HG03571 (cell line): ENCODE results near the gene FOLR1.
"Not testable (repeated sequence)": the region's sequence is repeated elsewhere in the genome, so short reads cannot be mapped to it uniquely, and the experiment has no call there.

Source experiments
- ATAC-seq: cut with Tn5 transposase; IDR thresholded peaks from one replicate; pipeline ENCODE4 v1.9.1; 2021; ENCODE audit not compliant: unreplicated experiment

FOLR1 gene

GRCh38 chr11:72191961-72192381 lies at the start of gene FOLR1:
TSS of gene FOLR1 (plus strand) at chr11:72192140. CDS start at chr11:72192174, 34 bp downstream.
- no peak for ATAC-seq

GRCh38 chr11:72142543-72142942 lies 49.4 kb upstream of the FOLR1 start:
- ATAC-seq = not testable (repeated sequence)

GRCh38 chr11:72144807-72145565 lies 47.0 kb upstream of the FOLR1 start:
- no peak for ATAC-seq

- no peak for ATAC-seq
Measured at GRCh38 chr11:72146625-72147024, 45.3 kb upstream of the FOLR1 start.

GRCh38 chr11:72150882-72151281 lies 41.1 kb upstream of the FOLR1 start:
- no peak for ATAC-seq

- ATAC-seq = not testable (repeated sequence)
Measured at GRCh38 chr11:72153874-72154273, 38.1 kb upstream of the FOLR1 start.

- ATAC-seq = no peak
Measured at GRCh38 chr11:72154816-72155215, 37.1 kb upstream of the FOLR1 start.

- no peak for ATAC-seq
Measured at GRCh38 chr11:72155751-72156150, 36.2 kb upstream of the FOLR1 start.

GRCh38 chr11:72157131-72157530 lies 34.8 kb upstream of the FOLR1 start:
- ATAC-seq = no peak

GRCh38 chr11:72160319-72160718 lies 31.6 kb upstream of the FOLR1 start:
- ATAC-seq = no peak

- ATAC-seq = no peak
Measured at GRCh38 chr11:72162891-72163492, 28.9 kb upstream of the FOLR1 start.

- not testable (repeated sequence) for ATAC-seq
Measured at GRCh38 chr11:72164187-72164586, 27.8 kb upstream of the FOLR1 start.

- ATAC-seq = not testable (repeated sequence)
Measured at GRCh38 chr11:72169046-72169555, 22.8 kb upstream of the FOLR1 start.

- not testable (repeated sequence) for ATAC-seq
Measured at GRCh38 chr11:72169754-72170153, 22.2 kb upstream of the FOLR1 start.

- ATAC-seq = not testable (repeated sequence)
Measured at GRCh38 chr11:72172043-72172442, 19.9 kb upstream of the FOLR1 start.

GRCh38 chr11:72173291-72173690 lies 18.6 kb upstream of the FOLR1 start:
- no peak for ATAC-seq

GRCh38 chr11:72174302-72175070 lies 17.5 kb upstream of the FOLR1 start:
- no peak for ATAC-seq

GRCh38 chr11:72177656-72178055 lies 14.3 kb upstream of the FOLR1 start:
- no peak for ATAC-seq

- no peak for ATAC-seq
Measured at GRCh38 chr11:72179049-72179803, 12.7 kb upstream of the FOLR1 start.

GRCh38 chr11:72179804-72180396 lies 12.0 kb upstream of the FOLR1 start:
- ATAC-seq = no peak
